HepG2 (cell line): ENCODE measurements around the gene NXN. TPM values are rescaled to one million over a fixed set of nuclear protein-coding genes. Genes with fewer than 3 reads are reported as not detected.

Source experiments
- CEBPG ChIP-seq: IDR thresholded peaks from 2 replicates; pipeline ENCODE4 v1.6.1; 2016
- GATAD1 ChIP-seq: IDR thresholded peaks from 2 replicates; pipeline ENCODE4 v1.6.1; 2016; ENCODE audit warnings: missing genetic modification reagents, missing compliant biosample characterization
- GATAD2A ChIP-seq: IDR thresholded peaks from 2 replicates; pipeline ENCODE4 v1.6.1; 2016
- HNF4G ChIP-seq, 2 experiments: sonication (generic) in 1 of 2; formaldehyde crosslinking in 1 of 2; IDR thresholded peaks; 2 replicates each; pipeline versions ENCODE4 v1.4.0 to v1.6.1; 2011 to 2020; ENCODE audit warnings: borderline replicate concordance in 2 of 2, low read depth in 2 of 2, mild to moderate bottlenecking in 2 of 2, low read length in 1 of 2, missing genetic modification reagents in 1 of 2, moderate library complexity in 1 of 2
- JUNB ChIP-seq: sonication (generic); formaldehyde crosslinking; IDR thresholded peaks from 2 replicates; pipeline ENCODE4 v1.8.0; 2022; ENCODE audit warnings: missing genetic modification reagents, mild to moderate bottlenecking, borderline replicate concordance
- KMT2B ChIP-seq: IDR thresholded peaks from 2 replicates; pipeline ENCODE4 v1.6.1; 2016; ENCODE audit warnings: missing genetic modification reagents, missing compliant biosample characterization
- SAP130 ChIP-seq: IDR thresholded peaks from 2 replicates; pipeline ENCODE4 v1.6.1; 2016; ENCODE audit warnings: low read depth
- SOX5 ChIP-seq: IDR thresholded peaks from 2 replicates; pipeline ENCODE4 v1.6.1; 2016; ENCODE audit warnings: borderline replicate concordance
- SP5 ChIP-seq: IDR thresholded peaks from 2 replicates; pipeline ENCODE4 v1.6.1; 2016; ENCODE audit warnings: low read depth, borderline replicate concordance
- ZNF143 ChIP-seq: sonication (generic); formaldehyde crosslinking; IDR thresholded peaks from 2 replicates; pipeline ENCODE4 v1.4.0; 2020; ENCODE audit warnings: missing genetic modification reagents
- polyA plus RNA-seq, 8 experiments: library from polyadenylated mRNA; depleted of rRNA in 3 of 8; stranded (reverse) in 7 of 8; unstranded in 1 of 8; fragments of >200 nt; fragmentation: Illumina TruSeq in 4 of 8; extraction: Trizol in 4 of 8; gene quantifications; 2 replicates each; pipeline versions ENCODE4 v1.2.1 to v1.2.3, GENCODE V29; 2011 to 2016; ENCODE audit warnings: low read depth in 4 of 8, missing spikeins in 1 of 8, mixed read lengths in 1 of 8; ENCODE audit not compliant: insufficient read depth in 1 of 8
- total RNA-seq, 5 experiments: library from RNA; depleted of rRNA; stranded (reverse); fragments of >200 nt; fragmentation: Illumina TruSeq; extraction: Trizol; gene quantifications; 2 replicates each; pipeline ENCODE4 v1.2.3, GENCODE V29; 2016; ENCODE audit warnings: low read depth in 1 of 5
- TF ChIP-seq, protein P1 (sequence below): sonication (generic); formaldehyde crosslinking; conservative IDR thresholded peaks from 2 replicates; pipeline ENCODE4 v1.4.0; 2020; ENCODE audit warnings: mild to moderate bottlenecking, missing genetic modification reagents, moderate library complexity
- TF ChIP-seq, protein P2 (sequence below): sonication (generic); formaldehyde crosslinking; IDR thresholded peaks from 2 replicates; pipeline ENCODE4 v1.4.0; 2020; ENCODE audit warnings: missing genetic modification reagents
- TF ChIP-seq, protein P3 (sequence below): sonication (generic); formaldehyde crosslinking; IDR thresholded peaks from 2 replicates; pipeline ENCODE4 v1.4.0; 2020; ENCODE audit warnings: missing genetic modification reagents
- TF ChIP-seq, protein P4 (sequence below): sonication (generic); formaldehyde crosslinking; IDR thresholded peaks from 2 replicates; pipeline ENCODE4 v1.4.0; 2020; ENCODE audit warnings: missing genetic modification reagents
- TF ChIP-seq, protein P5 (sequence below): sonication (generic); formaldehyde crosslinking; IDR thresholded peaks from 2 replicates; pipeline ENCODE4 v1.4.0; 2020; ENCODE audit warnings: missing genetic modification reagents
- TF ChIP-seq, protein P6 (sequence below): sonication (generic); formaldehyde crosslinking; IDR thresholded peaks from 2 replicates; pipeline ENCODE4 v1.4.0; 2020; ENCODE audit warnings: missing genetic modification reagents, low read depth, mild to moderate bottlenecking, borderline replicate concordance
- TF ChIP-seq, protein P7 (sequence below): sonication (generic); formaldehyde crosslinking; IDR thresholded peaks from 2 replicates; pipeline ENCODE4 v1.8.1; 2023; ENCODE audit warnings: mild to moderate bottlenecking, missing genetic modification reagents

NXN gene
- total and polyA plus RNA-seq, 2 of the 13 experiments (the other 11 are each of a cell fraction or from before 2014, with no cell fraction given): 22.2 to 24.3 TPM

DNA sequence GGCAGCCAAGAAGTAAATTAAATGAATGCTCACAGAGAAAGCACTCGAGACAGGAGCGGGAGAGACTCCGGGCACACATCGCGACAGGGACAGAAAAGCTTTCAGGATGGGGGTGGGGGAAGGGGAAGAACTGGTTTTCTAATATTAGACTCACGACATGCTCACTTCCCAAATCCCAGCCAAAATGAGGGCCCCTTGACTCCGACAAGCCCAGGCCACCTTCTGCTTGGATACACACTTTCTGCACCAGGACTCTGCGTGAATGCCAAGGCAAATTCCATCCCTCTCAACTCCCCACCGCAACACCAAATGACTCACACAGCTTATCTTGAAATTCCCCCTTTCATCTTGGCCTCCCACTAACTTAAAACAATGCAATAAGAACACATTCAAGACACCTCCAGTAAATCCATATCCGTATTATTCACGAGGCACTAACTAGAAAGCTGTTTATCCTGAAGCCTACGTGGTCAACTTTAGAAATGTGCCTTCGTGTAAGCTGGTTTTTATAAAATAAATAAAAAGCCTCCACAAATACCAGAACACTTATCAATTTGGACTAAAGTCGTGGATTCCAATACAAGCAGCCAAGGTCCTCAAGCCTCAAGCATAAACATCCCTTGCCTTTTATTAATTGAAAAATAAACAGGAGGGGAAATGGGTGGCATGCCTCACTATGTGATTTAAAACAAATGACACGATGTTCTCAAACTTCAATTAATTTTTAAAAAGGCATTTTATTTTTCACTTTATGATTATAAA, 46.1 kb downstream of the NXN start (continued):
- TF ChIP-seq, protein P1, sequence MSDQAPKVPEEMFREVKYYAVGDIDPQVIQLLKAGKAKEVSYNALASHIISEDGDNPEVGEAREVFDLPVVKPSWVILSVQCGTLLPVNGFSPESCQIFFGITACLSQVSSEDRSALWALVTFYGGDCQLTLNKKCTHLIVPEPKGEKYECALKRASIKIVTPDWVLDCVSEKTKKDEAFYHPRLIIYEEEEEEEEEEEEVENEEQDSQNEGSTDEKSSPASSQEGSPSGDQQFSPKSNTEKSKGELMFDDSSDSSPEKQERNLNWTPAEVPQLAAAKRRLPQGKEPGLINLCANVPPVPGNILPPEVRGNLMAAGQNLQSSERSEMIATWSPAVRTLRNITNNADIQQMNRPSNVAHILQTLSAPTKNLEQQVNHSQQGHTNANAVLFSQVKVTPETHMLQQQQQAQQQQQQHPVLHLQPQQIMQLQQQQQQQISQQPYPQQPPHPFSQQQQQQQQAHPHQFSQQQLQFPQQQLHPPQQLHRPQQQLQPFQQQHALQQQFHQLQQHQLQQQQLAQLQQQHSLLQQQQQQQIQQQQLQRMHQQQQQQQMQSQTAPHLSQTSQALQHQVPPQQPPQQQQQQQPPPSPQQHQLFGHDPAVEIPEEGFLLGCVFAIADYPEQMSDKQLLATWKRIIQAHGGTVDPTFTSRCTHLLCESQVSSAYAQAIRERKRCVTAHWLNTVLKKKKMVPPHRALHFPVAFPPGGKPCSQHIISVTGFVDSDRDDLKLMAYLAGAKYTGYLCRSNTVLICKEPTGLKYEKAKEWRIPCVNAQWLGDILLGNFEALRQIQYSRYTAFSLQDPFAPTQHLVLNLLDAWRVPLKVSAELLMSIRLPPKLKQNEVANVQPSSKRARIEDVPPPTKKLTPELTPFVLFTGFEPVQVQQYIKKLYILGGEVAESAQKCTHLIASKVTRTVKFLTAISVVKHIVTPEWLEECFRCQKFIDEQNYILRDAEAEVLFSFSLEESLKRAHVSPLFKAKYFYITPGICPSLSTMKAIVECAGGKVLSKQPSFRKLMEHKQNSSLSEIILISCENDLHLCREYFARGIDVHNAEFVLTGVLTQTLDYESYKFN (CRISPR knock-in tag): peak; percentile 43; the same call in 1 of the 2 replicates
- TF ChIP-seq, protein P2, sequence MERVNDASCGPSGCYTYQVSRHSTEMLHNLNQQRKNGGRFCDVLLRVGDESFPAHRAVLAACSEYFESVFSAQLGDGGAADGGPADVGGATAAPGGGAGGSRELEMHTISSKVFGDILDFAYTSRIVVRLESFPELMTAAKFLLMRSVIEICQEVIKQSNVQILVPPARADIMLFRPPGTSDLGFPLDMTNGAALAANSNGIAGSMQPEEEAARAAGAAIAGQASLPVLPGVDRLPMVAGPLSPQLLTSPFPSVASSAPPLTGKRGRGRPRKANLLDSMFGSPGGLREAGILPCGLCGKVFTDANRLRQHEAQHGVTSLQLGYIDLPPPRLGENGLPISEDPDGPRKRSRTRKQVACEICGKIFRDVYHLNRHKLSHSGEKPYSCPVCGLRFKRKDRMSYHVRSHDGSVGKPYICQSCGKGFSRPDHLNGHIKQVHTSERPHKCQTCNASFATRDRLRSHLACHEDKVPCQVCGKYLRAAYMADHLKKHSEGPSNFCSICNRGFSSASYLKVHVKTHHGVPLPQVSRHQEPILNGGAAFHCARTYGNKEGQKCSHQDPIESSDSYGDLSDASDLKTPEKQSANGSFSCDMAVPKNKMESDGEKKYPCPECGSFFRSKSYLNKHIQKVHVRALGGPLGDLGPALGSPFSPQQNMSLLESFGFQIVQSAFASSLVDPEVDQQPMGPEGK (CRISPR knock-in tag): 0 out of 2 replicates have a peak, but pooled peaks have one; percentile 24
- TF ChIP-seq KMT2B (no peak), SOX5 (peak; percentile 94), SP5 (CRISPR knock-in tag) (0 out of 2 replicates have a peak, but pooled peaks have one; percentile 33), HNF4G (IDR thresholded peaks at IDR 0.05; ENCODE audit: borderline replicate concordance, low read depth, low read length) (no peak), HNF4G (CRISPR knock-in tag; IDR thresholded peaks at IDR 0.05; ENCODE audit: borderline replicate concordance, low read depth) (no peak), SAP130 (CRISPR knock-in tag) (0 out of 2 replicates have a peak, but pooled peaks have one; percentile 31), GATAD2A (peak; percentile 86), GATAD1 (CRISPR knock-in tag) (0 out of 2 replicates have a peak, but pooled peaks have one; percentile 23), ZNF143 (CRISPR knock-in tag) (no peak), JUNB (CRISPR knock-in tag) (peak; percentile 89), CEBPG (CRISPR knock-in tag) (0 out of 2 replicates have a peak, but pooled peaks have one; percentile 13)
- TF ChIP-seq, protein P3, sequence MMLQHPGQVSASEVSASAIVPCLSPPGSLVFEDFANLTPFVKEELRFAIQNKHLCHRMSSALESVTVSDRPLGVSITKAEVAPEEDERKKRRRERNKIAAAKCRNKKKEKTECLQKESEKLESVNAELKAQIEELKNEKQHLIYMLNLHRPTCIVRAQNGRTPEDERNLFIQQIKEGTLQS (CRISPR knock-in tag): peak; percentile 83
- TF ChIP-seq, protein P4, sequence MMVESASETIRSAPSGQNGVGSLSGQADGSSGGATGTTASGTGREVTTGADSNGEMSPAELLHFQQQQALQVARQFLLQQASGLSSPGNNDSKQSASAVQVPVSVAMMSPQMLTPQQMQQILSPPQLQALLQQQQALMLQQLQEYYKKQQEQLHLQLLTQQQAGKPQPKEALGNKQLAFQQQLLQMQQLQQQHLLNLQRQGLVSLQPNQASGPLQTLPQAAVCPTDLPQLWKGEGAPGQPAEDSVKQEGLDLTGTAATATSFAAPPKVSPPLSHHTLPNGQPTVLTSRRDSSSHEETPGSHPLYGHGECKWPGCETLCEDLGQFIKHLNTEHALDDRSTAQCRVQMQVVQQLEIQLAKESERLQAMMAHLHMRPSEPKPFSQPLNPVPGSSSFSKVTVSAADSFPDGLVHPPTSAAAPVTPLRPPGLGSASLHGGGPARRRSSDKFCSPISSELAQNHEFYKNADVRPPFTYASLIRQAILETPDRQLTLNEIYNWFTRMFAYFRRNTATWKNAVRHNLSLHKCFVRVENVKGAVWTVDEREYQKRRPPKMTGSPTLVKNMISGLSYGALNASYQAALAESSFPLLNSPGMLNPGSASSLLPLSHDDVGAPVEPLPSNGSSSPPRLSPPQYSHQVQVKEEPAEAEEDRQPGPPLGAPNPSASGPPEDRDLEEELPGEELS: peak; percentile 47; the same call in 1 of the 2 replicates
- TF ChIP-seq, protein P5, sequence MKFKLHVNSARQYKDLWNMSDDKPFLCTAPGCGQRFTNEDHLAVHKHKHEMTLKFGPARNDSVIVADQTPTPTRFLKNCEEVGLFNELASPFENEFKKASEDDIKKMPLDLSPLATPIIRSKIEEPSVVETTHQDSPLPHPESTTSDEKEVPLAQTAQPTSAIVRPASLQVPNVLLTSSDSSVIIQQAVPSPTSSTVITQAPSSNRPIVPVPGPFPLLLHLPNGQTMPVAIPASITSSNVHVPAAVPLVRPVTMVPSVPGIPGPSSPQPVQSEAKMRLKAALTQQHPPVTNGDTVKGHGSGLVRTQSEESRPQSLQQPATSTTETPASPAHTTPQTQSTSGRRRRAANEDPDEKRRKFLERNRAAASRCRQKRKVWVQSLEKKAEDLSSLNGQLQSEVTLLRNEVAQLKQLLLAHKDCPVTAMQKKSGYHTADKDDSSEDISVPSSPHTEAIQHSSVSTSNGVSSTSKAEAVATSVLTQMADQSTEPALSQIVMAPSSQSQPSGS (CRISPR knock-in tag): no peak
- TF ChIP-seq, protein P6, sequence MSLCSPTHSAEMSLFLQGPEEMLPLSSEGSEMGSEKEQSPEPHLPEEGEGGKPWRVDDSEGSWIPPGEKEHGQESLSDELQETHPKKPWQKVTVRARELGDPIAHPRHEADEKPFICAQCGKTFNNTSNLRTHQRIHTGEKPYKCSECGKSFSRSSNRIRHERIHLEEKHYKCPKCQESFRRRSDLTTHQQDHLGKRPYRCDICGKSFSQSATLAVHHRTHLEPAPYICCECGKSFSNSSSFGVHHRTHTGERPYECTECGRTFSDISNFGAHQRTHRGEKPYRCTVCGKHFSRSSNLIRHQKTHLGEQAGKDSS: no peak
- TF ChIP-seq, protein P7, sequence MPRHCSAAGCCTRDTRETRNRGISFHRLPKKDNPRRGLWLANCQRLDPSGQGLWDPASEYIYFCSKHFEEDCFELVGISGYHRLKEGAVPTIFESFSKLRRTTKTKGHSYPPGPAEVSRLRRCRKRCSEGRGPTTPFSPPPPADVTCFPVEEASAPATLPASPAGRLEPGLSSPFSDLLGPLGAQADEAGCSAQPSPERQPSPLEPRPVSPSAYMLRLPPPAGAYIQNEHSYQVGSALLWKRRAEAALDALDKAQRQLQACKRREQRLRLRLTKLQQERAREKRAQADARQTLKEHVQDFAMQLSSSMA: no peak
